Measurements from ENCODE around the gene MYO1F.
"Not testable (repeated sequence)": the region's sequence is repeated elsewhere in the genome, so short reads cannot be mapped to it uniquely, and the experiment has no call there.

MYO1F gene

GRCh38 chr19:8561075-8561764, 16.0 kb downstream of the MYO1F start:
- DNase-seq: no peak

DNA sequence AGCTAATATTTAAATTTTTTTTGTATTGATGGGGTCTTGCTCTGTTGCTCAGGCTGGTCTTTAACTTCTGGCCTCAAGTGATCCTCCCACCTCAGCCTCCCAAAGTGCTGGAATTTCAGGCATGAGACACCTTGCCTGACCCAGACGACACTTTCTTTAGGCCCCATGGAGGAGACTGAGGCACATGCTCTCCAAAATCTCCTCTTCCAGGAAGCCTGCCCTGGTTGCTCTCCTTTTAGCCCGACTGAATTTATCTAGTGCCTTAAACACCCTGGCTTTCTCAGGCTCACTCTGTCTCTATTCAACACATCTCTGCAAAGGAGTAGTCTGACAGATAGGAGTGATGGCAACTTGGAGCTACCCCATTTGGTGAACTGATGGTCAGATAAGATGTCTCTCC, 18.9 kb downstream of the MYO1F start:
- DNase-seq: no peak

- no peak for DNase-seq
Measured at GRCh38 chr19:8557642-8558238, 19.5 kb downstream of the MYO1F start.

DNA sequence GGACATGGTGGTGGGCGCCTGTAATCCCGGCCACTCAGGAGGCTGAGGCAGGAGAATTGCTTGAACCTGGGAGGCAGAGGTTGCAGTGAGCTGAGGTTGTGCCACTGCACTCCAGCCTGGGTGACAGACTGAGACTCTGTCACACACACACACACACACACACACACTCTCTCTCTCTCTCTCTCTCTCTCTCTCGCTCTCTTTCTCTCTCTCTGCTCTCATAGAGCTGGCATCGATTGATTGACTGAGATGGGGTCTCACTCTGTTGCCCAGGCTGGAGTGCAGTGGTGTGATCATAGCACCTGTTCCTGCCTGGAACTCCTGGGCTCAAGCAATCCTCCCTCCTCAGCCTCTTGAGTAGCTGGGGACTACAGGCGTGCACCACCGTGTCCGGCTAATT, 23.5 kb downstream of the MYO1F start:
- DNase-seq: not testable (repeated sequence)

GRCh38 chr19:8552810-8553209, 24.4 kb downstream of the MYO1F start:
- no peak for DNase-seq

DNA sequence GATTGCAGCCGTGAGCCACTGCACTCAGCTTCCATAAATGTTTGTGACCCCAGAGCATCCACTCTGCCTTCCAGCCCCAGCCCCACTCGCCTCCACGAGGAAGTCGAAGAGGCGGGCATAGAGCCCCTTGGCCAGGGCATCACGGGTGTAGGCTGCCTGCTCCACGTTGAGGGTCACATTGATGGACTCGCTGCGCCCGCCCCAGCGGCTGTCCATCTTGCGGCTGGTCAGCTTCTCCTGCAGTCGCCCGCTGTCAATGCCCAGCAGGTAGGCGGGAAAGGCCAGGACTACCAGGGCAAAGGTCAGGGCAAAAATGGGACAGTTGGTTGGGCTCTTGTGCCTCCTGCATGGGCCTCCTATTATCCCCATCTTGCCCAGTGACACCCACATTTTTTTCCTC, 27.2 kb downstream of the MYO1F start:
- no peak for DNase-seq

GRCh38 chr19:8545743-8546142, 31.5 kb downstream of the MYO1F start:
- DNase-seq: no peak

DNA sequence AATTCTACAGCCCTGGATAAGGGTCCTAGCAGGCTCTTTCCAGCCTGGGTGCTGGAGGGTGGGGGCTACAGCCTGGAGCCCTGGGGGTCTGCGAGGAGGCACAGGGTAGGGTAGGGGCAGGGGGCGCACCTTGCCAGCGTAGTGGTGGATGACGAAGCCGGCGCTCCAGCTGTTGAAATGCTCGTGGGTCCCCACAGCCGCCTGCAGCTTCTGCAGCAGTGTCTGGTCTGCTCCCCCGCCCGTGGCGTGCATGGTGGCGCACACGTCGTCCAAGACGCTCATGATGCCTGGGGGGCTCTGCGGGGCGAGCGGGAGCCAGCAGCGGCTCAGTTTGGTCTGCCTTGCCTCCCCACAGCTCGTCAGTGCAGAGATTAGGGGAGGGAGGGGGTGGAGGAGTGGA, 33.1 kb downstream of the MYO1F start:
- no peak for DNase-seq

DNA sequence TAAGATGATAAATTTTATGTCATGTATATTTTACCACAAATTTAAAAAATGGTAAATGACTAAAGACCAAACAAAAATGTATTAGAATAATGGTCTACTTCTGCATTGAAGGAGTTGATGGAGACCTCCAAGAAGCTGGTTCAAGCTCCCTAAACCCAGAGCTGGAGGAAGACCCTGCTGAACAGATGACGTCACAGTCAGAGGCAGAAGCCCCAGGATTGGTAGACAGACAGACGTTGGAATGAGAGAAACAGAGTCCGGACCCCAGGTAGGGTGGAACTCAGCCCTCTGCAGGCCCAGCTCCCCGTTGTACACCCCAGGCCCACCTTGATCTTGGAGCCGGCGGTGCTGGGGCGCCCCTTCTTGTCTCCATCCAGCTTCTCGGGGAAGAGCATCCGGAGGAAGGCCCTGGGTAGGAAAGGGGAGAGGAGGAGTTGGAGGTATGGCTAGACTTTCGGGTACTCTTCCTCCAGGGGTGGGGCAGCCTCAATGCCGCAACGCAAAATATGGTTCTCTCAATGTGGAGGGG, 37.6 kb downstream of the MYO1F start:
- no peak for DNase-seq

- DNase-seq: no peak
Measured at GRCh38 chr19:8537099-8537498, 40.1 kb downstream of the MYO1F start.

GRCh38 chr19:8536282-8536681, 41.0 kb downstream of the MYO1F start:
- no peak for DNase-seq

GRCh38 chr19:8532225-8532624, 45.0 kb downstream of the MYO1F start:
- no peak for DNase-seq

GRCh38 chr19:8531470-8531869, 45.8 kb downstream of the MYO1F start:
- no peak for DNase-seq

GRCh38 chr19:8530061-8530679, 47.1 kb downstream of the MYO1F start:
- no peak for DNase-seq

DNA sequence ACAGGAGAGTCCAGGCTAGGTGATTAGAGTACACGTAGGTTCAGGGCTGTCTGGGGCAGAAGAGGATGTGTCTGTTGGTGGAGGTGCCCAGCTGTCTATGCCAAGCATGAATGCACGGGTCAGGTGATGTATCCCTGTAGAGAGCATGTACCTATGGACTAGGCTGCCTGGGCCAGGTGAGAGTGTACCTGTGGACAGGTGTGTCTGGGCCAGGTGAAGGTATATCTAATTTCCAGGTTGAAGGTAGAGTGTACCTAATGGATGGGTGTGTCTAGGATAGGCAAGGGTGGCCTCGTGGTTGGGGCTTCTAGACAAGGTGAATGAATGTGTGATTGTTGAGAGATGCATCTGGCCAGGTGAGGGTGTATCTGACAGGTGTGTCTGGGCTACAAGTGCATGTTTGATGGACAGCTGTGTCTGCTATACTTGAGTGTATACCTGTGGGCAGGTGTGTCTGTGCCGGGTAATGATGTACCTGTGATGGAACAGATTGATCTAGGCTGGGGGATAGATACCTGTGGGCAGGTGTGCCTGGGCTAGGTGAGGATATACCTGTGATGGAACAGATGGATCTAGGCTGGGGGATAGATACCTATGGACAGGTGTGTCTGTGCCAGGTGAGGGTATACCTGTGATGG, 47.8 kb downstream of the MYO1F start:
- no peak for DNase-seq

DNA sequence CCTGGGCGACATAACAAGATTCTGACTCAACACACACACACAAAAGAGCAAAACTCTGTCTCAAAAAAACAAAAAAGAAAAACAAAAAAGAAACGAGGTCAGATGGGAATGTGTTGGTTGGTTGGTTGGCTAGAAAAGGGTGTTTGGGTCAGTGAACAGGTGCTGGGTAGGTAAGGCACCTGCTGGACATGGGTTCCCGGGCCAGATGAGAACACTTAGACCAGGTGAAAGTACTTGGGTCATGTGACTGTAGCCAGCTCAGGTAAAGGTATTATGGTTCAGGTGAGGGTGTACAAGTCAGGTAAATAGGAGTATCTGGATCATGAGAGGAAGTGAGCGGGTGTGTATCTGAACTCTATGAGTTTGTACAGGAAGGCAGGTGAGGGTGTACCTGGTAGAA, 48.7 kb downstream of the MYO1F start:
- no peak for DNase-seq

DNA sequence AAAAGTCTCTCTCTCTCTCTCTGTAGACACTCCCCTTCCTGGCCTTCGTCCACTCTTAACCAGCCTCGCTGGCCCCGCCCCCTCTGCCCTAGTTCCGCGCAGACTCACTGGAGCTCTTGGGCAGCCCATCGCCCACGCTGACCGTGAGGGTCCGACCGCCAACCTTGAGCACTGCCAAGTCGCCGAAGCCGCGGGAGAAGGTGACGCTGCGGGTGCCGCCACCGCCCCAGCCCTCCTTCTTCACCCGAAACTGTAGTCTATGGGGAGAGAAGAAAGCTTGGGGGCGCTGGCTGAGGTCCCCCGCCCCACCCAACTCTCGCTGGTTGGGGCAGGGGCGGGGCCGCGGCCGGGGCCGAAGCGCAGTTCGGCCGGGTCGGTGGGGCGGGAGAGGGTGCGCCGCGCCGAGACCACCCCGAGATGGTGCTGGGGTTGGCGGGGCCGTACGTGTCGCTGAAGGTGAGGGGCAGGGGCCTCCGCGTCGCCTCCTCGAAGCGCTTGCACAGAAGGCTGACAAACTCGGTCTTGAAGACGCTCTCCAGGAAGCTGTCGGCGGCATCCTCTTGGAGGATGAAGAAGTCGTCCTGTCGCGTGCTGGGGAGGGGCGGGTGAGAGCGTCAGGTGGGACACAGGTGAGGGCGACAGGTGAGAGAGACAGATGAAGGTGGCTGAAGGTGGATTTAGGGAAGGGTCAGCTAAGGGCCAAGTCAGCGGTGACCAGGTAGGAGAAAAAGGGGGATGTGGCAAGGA, 50.7 kb downstream of the MYO1F start:
- DNase-seq: no peak

GRCh38 chr19:8525401-8525684, 51.9 kb downstream of the MYO1F start:
- no peak for DNase-seq

- DNase-seq: no peak
Measured at GRCh38 chr19:8519388-8519787, 57.9 kb downstream of the MYO1F start.

- no peak for DNase-seq
Measured at GRCh38 chr19:8518536-8518935, 58.7 kb downstream of the MYO1F start.

DNA sequence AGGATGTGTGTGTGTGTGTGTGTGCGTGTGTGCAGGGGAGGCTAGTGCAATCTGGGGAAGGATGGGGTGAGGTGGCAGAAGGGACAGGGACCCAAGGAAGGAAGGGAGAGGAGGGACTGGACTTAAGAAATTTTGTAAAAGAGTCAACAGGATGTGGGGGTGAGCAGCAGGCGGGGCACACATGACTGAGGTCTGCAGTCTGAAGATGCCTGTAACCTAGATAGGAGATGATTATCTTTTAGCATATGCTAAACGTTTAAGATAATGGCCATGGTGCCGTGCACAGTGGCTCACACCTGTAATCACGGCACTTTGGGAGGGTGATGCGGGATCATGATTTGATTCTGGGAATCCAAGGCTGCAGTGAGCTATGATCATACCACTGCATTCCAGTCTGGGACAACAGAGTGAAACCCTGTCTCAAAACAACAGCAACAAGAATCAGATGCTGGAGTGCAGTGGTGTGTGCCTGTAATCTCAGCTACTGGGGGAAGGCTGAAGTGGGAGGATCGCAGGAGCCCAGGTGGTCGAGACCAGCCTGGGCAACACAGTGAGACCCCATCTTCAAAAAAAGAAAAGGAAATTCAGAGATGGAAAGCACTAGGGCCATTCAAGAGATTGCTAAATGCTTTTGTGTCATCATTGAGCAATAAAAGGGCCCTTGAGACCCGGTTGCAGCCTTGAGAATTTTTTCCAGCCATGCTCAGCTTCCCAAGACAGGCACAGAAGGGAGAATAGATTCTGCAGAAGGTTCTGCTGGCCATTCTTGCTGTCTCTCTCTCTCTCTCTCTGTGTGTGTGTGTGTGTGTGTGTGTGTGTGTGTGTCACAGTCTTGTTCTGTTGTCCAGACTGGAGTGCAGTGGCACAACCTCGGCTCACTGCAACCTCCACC, 59.4 kb downstream of the MYO1F start:
- no peak for DNase-seq

- no peak for DNase-seq
Measured at GRCh38 chr19:8515317-8515716, 61.9 kb downstream of the MYO1F start.
